CD14-positive monocyte (primary cell): ENCODE data around the gene SH2B3. TPM values are rescaled to one million over a fixed set of nuclear protein-coding genes. Genes with fewer than 3 reads are reported as not detected.

Source experiments
- DNase-seq, 3 donors: peaks; one replicate each; pipeline ENCODE4 v3.0.0-alpha.2; 2011 to 2022
- H2AFZ ChIP-seq: 2 replicates; pipeline ENCODE4 v1.6.0; 2012; ENCODE audit warnings: mild to moderate bottlenecking, low read depth, low read length, inconsistent platforms; ENCODE audit not compliant: insufficient read depth, poor library complexity, severe bottlenecking
- H3K27ac ChIP-seq, 2 donors: 1 replicate in 1 of 2; 2 replicates in 1 of 2; pipeline ENCODE4 v1.5.1; 2012 to 2013; ENCODE audit warnings: low read length in 2 of 2, control low read depth in 1 of 2, inconsistent platforms in 1 of 2, low read depth in 1 of 2, mild to moderate bottlenecking in 1 of 2
- H3K27me3 ChIP-seq, 2 donors: one replicate each; pipeline versions ENCODE4 v1.6.0 to v1.6.1; 2011 to 2013; ENCODE audit warnings: low read length in 2 of 2; ENCODE audit not compliant: control insufficient read depth in 2 of 2, insufficient read depth in 2 of 2
- H3K36me3 ChIP-seq, 2 donors: replicated peaks in 1 of 2; 1 replicate in 1 of 2; 2 replicates in 1 of 2; pipeline versions ENCODE4 v1.5.1 to v1.6.1; 2012 to 2013; ENCODE audit warnings: low read length in 2 of 2, control low read depth in 1 of 2, inconsistent platforms in 1 of 2, mild to moderate bottlenecking in 1 of 2; ENCODE audit not compliant: insufficient read depth in 2 of 2, control insufficient read depth in 1 of 2
- H3K4me1 ChIP-seq, 2 donors: 1 replicate in 1 of 2; 2 replicates in 1 of 2; pipeline versions ENCODE4 v1.5.1 to v1.6.1; 2012 to 2013; ENCODE audit warnings: low read length in 2 of 2, control low read depth in 1 of 2, inconsistent platforms in 1 of 2, mild to moderate bottlenecking in 1 of 2, moderate library complexity in 1 of 2; ENCODE audit not compliant: insufficient read depth in 2 of 2, control insufficient read depth in 1 of 2
- H3K4me2 ChIP-seq: replicated peaks from 2 replicates; pipeline ENCODE3; 2012; ENCODE audit warnings: low read length, moderate library complexity, mild to moderate bottlenecking; ENCODE audit not compliant: poor library complexity, severe bottlenecking; ENCODE audit errors: extremely low read depth
- H3K4me3 ChIP-seq, 3 experiments: fragments of 200-600 bp in 1 of 3; sonication (generic) in 1 of 3; replicated peaks in 1 of 3; 1 replicate in 2 of 3; 2 replicates in 1 of 3; pipeline ENCODE4 v1.5.1; 2011 to 2013; ENCODE audit warnings: low read length in 3 of 3, mild to moderate bottlenecking in 3 of 3, control low read depth in 2 of 3, low read depth in 2 of 3, inconsistent platforms in 1 of 3, moderate library complexity in 1 of 3
- H3K79me2 ChIP-seq: 2 replicates; pipeline ENCODE4 v1.6.0; 2012; ENCODE audit warnings: mild to moderate bottlenecking, control low read depth, inconsistent platforms, low read length, moderate library complexity; ENCODE audit not compliant: insufficient read depth
- H3K9ac ChIP-seq: 2 replicates; pipeline ENCODE4 v1.6.0; 2017; ENCODE audit warnings: low read length, mild to moderate bottlenecking; ENCODE audit not compliant: insufficient read depth, poor library complexity, severe bottlenecking
- H3K9me3 ChIP-seq, 2 donors: replicated peaks in 1 of 2; 1 replicate in 1 of 2; 2 replicates in 1 of 2; pipeline versions ENCODE4 v1.5.1 to v1.6.1; 2012 to 2013; ENCODE audit warnings: low read length in 2 of 2, control low read depth in 1 of 2; ENCODE audit not compliant: control insufficient read depth in 1 of 2, insufficient read depth in 1 of 2
- H4K20me1 ChIP-seq: 2 replicates; pipeline ENCODE4 v1.6.0; 2012; ENCODE audit warnings: mild to moderate bottlenecking, low read length, control low read depth, moderate library complexity; ENCODE audit not compliant: insufficient read depth
- H3K27ac Mint-ChIP-seq, 7 donors: one replicate each; pipeline ENCODE4 v1.8.0; 2020; ENCODE audit warnings: mild to moderate bottlenecking in 7 of 7, mixed read lengths in 7 of 7, moderate library complexity in 6 of 7, inconsistent platforms in 2 of 7
- H3K27me3 Mint-ChIP-seq, 3 donors: one replicate each; pipeline ENCODE4 v1.8.0; 2021 to 2022; ENCODE audit warnings: low read depth in 3 of 3, mild to moderate bottlenecking in 3 of 3, mixed read lengths in 3 of 3, moderate library complexity in 3 of 3, inconsistent platforms in 1 of 3
- H3K36me3 Mint-ChIP-seq, 2 donors: one replicate each; pipeline ENCODE4 v1.8.0; 2020; ENCODE audit warnings: mixed read lengths in 2 of 2, inconsistent platforms in 1 of 2, mild to moderate bottlenecking in 1 of 2
- H3K4me1 Mint-ChIP-seq: one replicate; pipeline ENCODE4 v1.8.0; 2020; ENCODE audit warnings: mild to moderate bottlenecking, mixed read lengths
- H3K4me3 Mint-ChIP-seq, 2 donors: one replicate each; pipeline ENCODE4 v1.8.0; 2020; ENCODE audit warnings: mild to moderate bottlenecking in 2 of 2, mixed read lengths in 2 of 2, moderate library complexity in 1 of 2
- H3K9me3 Mint-ChIP-seq, 7 donors: one replicate each; pipeline ENCODE4 v1.8.0; 2020 to 2022; ENCODE audit warnings: mixed read lengths in 7 of 7, mild to moderate bottlenecking in 6 of 7, moderate library complexity in 6 of 7, inconsistent platforms in 2 of 7
- CTCF ChIP-seq: fragments of 200-600 bp; IDR thresholded peaks from one replicate; pipeline ENCODE4 v1.8.0; 2022; ENCODE audit warnings: antibody characterized with exemption, mild to moderate bottlenecking
- WGBS: methylation state at CpG from one replicate; pipeline ENCODE4 v1.1.5; 2013; ENCODE audit warnings: missing lambda C conversion rate; ENCODE audit not compliant: insufficient coverage; 5-methylcytosine and 5-hydroxymethylcytosine counted together
- intact Hi-C, 2 donors: fragments of 100-400 bp; cut with micrococcal nuclease; formaldehyde crosslinking; loops; one replicate each; pipeline versions ENCODE4 v1.15.0 to v1.15.1; 2023
- polyA plus RNA-seq, 3 donors: library from polyadenylated mRNA; depleted of rRNA in 1 of 3; unstranded in 2 of 3; stranded (reverse) in 1 of 3; fragments of 300-500 nt in 2 of 3; fragments of >200 nt in 1 of 3; fragmentation: Illumina TruSeq in 2 of 3; gene quantifications; 1 replicate in 2 of 3; 2 replicates in 1 of 3; pipeline ENCODE4 v1.2.3, GENCODE V29; 2012 to 2021

Gene SH2B3
- polyA plus RNA-seq, 3 donors, result 15.2 to 136 (median 33.5) TPM

- H3K9me3 Mint-ChIP-seq, result peaks cover 0 to 1% (median 0%) of the 10 kb centered on the region in 7 donors
- H3K79me2 ChIP-seq, result peaks cover 99% of the 10 kb centered on the region
- H3K27ac Mint-ChIP-seq, result peak overlapping the region in 5 of 7 donors; percentile 26 to 55 (median 35)
- H3K36me3 Mint-ChIP-seq, result peaks cover 55 to 83% of the 10 kb centered on the region in 2 donors
- peaks cover 99% of the 10 kb centered on the region for H4K20me1 ChIP-seq
- TF ChIP-seq CTCF, result no peak
- H3K4me1 Mint-ChIP-seq, result peaks cover 15% of the 10 kb centered on the region
- no peak overlapping the region for H3K4me3 ChIP-seq
- 100% methylated on average over 3 of the region's 5 CpGs for WGBS
- H3K4me1 ChIP-seq, result peaks cover 13 to 20% of the 10 kb centered on the region in 2 donors
- H3K27me3 Mint-ChIP-seq, result no peaks in the 10 kb centered on the region
- no peak overlapping the region for H3K4me2 ChIP-seq
- intact Hi-C loops, result no loop called here
- H2AFZ ChIP-seq, result no peak overlapping the region
- H3K9me3 ChIP-seq, result no peaks in the 10 kb centered on the region
- peak overlapping the region in 1 of 2 donors; percentile 31 for H3K27ac ChIP-seq
- no peak overlapping the region for H3K9ac ChIP-seq
- H3K36me3 ChIP-seq, result peaks cover 57 to 82% of the 10 kb centered on the region in 2 donors
- no peak overlapping the region for H3K4me3 Mint-ChIP-seq
- no peak for DNase-seq
- no peaks in the 10 kb centered on the region for H3K27me3 ChIP-seq
These were observed 14.1 kb downstream of the SH2B3 start for GRCh38 chr12:111419784-111420183.

GRCh38 chr12:111420494-111420893 is 14.8 kb downstream of the SH2B3 start:
- H3K27ac ChIP-seq, result no peak overlapping the region
- no peaks in the 10 kb centered on the region for H3K27me3 ChIP-seq
- H3K9me3 Mint-ChIP-seq, result peaks cover 0 to 1% (median 0%) of the 10 kb centered on the region in 7 donors
- H3K9ac ChIP-seq, result no peak overlapping the region
- no peak overlapping the region for H3K4me3 ChIP-seq
- no peaks in the 10 kb centered on the region for H3K9me3 ChIP-seq
- no peak for DNase-seq
- peaks cover 99% of the 10 kb centered on the region for H4K20me1 ChIP-seq
- H3K27ac Mint-ChIP-seq, result peak overlapping the region in 3 of 7 donors; percentile 13 to 37 (median 26)
- TF ChIP-seq CTCF, result no peak
- H2AFZ ChIP-seq, result no peak overlapping the region
- H3K79me2 ChIP-seq, result peaks cover 99% of the 10 kb centered on the region
- peaks cover 63 to 85% of the 10 kb centered on the region in 2 donors for H3K36me3 ChIP-seq
- no peak overlapping the region for H3K4me2 ChIP-seq
- peaks cover 18% of the 10 kb centered on the region for H3K4me1 Mint-ChIP-seq
- H3K27me3 Mint-ChIP-seq, result no peaks in the 10 kb centered on the region
- peaks cover 52 to 85% of the 10 kb centered on the region in 2 donors for H3K36me3 Mint-ChIP-seq
- intact Hi-C loops, result no loop called here
- 97% methylated on average over 5 of the region's 7 CpGs for WGBS
- peaks cover 16 to 23% of the 10 kb centered on the region in 2 donors for H3K4me1 ChIP-seq
- no peak overlapping the region for H3K4me3 Mint-ChIP-seq
